IMR-90 (cell line): ENCODE results near the gene GPRIN3. TPM values are rescaled to one million over a fixed set of nuclear protein-coding genes. Genes with fewer than 3 reads are reported as not detected.

Experiments used
- ATAC-seq: fragments of 200-7000 bp; cut with Tn5 transposase; 2 replicates; pipeline ENCODE4 v1.9.1; 2020; ENCODE audit warnings: low read depth, mild to moderate bottlenecking, moderate library complexity
- BruUV-seq: library from RNA; stranded (reverse); fragments of 400-500 nt; replicated peaks from 2 replicates; lab custom pipeline; 2021; lab: Mats Ljungman, UMichigan
- CTCF ChIA-PET: fragments of 300-600 bp; formaldehyde crosslinking; extraction: SDS; loops from one replicate; lab custom pipeline; 2021; ENCODE audit warnings: antibody characterized with exemption; lab: Yijun Ruan, JAX
- POLR2A ChIA-PET: fragments of 300-600 bp; sonication (Branson Sonifier 250); formaldehyde crosslinking; loops from one replicate; lab custom pipeline; 2022; ENCODE audit warnings: antibody characterized with exemption; ENCODE audit not compliant: unreplicated experiment; lab: Charles Lee
- DNase-seq: peaks from one replicate; pipeline ENCODE4 v3.0.0; 2013
- H2AFZ ChIP-seq: replicated peaks from 2 replicates; pipeline ENCODE3; 2013; ENCODE audit warnings: low read length, mild to moderate bottlenecking; ENCODE audit not compliant: poor library complexity
- H2AK5ac ChIP-seq: 2 replicates; pipeline ENCODE4 v1.6.1; 2013; ENCODE audit warnings: low read depth, low read length, inconsistent platforms
- H2AK9ac ChIP-seq: replicated peaks from 2 replicates; pipeline ENCODE3; 2013; ENCODE audit warnings: mild to moderate bottlenecking, low read depth, low read length, moderate library complexity; ENCODE audit not compliant: poor library complexity
- H2BK120ac ChIP-seq: 2 replicates; pipeline ENCODE4 v1.6.1; 2013; ENCODE audit warnings: low read depth, low read length, inconsistent platforms
- H2BK15ac ChIP-seq: 3 replicates; pipeline ENCODE4 v1.6.1; 2013; ENCODE audit warnings: low read depth, low read length, inconsistent platforms
- H2BK20ac ChIP-seq: 2 replicates; pipeline ENCODE4 v1.6.1; 2013; ENCODE audit warnings: low read depth, mild to moderate bottlenecking, inconsistent platforms, low read length, moderate library complexity
- H2BK5ac ChIP-seq: 2 replicates; pipeline ENCODE4 v1.6.1; 2013; ENCODE audit warnings: mild to moderate bottlenecking, low read depth, low read length, inconsistent platforms; ENCODE audit not compliant: poor library complexity, severe bottlenecking
- H3K14ac ChIP-seq: replicated peaks from 2 replicates; pipeline ENCODE4 v1.6.1; 2013; ENCODE audit warnings: low read depth, low read length, inconsistent platforms
- H3K18ac ChIP-seq: 2 replicates; pipeline ENCODE4 v1.6.1; 2013; ENCODE audit warnings: low read depth, low read length, control low read depth
- H3K23ac ChIP-seq: 2 replicates; pipeline ENCODE4 v1.6.1; 2013; ENCODE audit warnings: low read depth, low read length, inconsistent platforms
- H3K27ac ChIP-seq: 2 replicates; pipeline ENCODE4 v1.5.1; 2013; ENCODE audit warnings: mild to moderate bottlenecking, control low read depth, low read length; ENCODE audit not compliant: insufficient read depth
- H3K27me3 ChIP-seq: 2 replicates; pipeline ENCODE4 v1.6.1; 2013; ENCODE audit warnings: low read length; ENCODE audit not compliant: control insufficient read depth, insufficient read depth
- H3K36me3 ChIP-seq: 2 replicates; pipeline ENCODE4 v1.6.1; 2013; ENCODE audit warnings: low read length, mixed read lengths; ENCODE audit not compliant: control insufficient read depth, insufficient read depth
- H3K4ac ChIP-seq: 2 replicates; pipeline ENCODE4 v1.6.1; 2013; ENCODE audit warnings: low read depth, low read length, inconsistent platforms
- H3K4me1 ChIP-seq: 2 replicates; pipeline ENCODE4 v1.6.1; 2013; ENCODE audit warnings: low read length, mixed read lengths; ENCODE audit not compliant: control insufficient read depth, insufficient read depth
- H3K4me2 ChIP-seq: 2 replicates; pipeline ENCODE4 v1.6.1; 2013; ENCODE audit warnings: low read depth, mild to moderate bottlenecking, control low read depth, low read length, moderate library complexity
- H3K4me3 ChIP-seq: 2 replicates; pipeline ENCODE4 v1.5.1; 2013; ENCODE audit warnings: low read depth, mild to moderate bottlenecking, control low read depth, low read length, moderate library complexity; ENCODE audit not compliant: insufficient read depth
- H3K56ac ChIP-seq: 2 replicates; pipeline ENCODE4 v1.6.1; 2013; ENCODE audit warnings: low read length, inconsistent platforms; ENCODE audit not compliant: insufficient read depth; ENCODE audit errors: extremely low read depth
- H3K79me1 ChIP-seq, 2 experiments: 2 replicates each; pipeline ENCODE4 v1.6.1; 2013; ENCODE audit warnings: low read length in 2 of 2, inconsistent platforms in 1 of 2, low read depth in 1 of 2
- H3K9ac ChIP-seq: 2 replicates; pipeline ENCODE4 v1.6.1; 2013; ENCODE audit warnings: low read depth, low read length, control low read depth
- H3K9me1 ChIP-seq: 2 replicates; pipeline ENCODE4 v1.6.1; 2013; ENCODE audit warnings: low read length, inconsistent platforms; ENCODE audit not compliant: insufficient read depth
- H3K9me3 ChIP-seq: 2 replicates; pipeline ENCODE4 v1.6.1; 2013; ENCODE audit warnings: low read length; ENCODE audit not compliant: control insufficient read depth, insufficient read depth
- H4K20me1 ChIP-seq: 2 replicates; pipeline ENCODE4 v1.6.1; 2013; ENCODE audit warnings: low read length, inconsistent platforms; ENCODE audit not compliant: insufficient read depth
- H4K5ac ChIP-seq: 2 replicates; pipeline ENCODE4 v1.6.1; 2013; ENCODE audit warnings: mild to moderate bottlenecking, low read depth, low read length, control low read depth
- H4K8ac ChIP-seq, 2 experiments: 2 replicates each; pipeline ENCODE4 v1.6.1; 2013; ENCODE audit warnings: low read depth in 2 of 2, low read length in 2 of 2, control low read depth in 1 of 2, inconsistent platforms in 1 of 2
- H4K91ac ChIP-seq: 2 replicates; pipeline ENCODE4 v1.6.1; 2013; ENCODE audit warnings: low read depth, low read length, inconsistent platforms; ENCODE audit not compliant: insufficient read depth
- BHLHE40 ChIP-seq: fragments of 150-350 bp; IDR thresholded peaks from 2 replicates; pipeline ENCODE4 v1.6.1; 2016; ENCODE audit warnings: mild to moderate bottlenecking, low read depth, low read length
- CEBPB ChIP-seq: IDR thresholded peaks from 2 replicates; pipeline ENCODE4 v1.6.1; 2012; ENCODE audit warnings: low read depth, low read length, improper control_type of control experiment
- CHD1 ChIP-seq: IDR thresholded peaks from 2 replicates; pipeline ENCODE4 v1.6.1; 2012; ENCODE audit warnings: low read depth, low read length, improper control_type of control experiment
- CTCF ChIP-seq: conservative IDR thresholded peaks from 2 replicates; pipeline ENCODE4 v1.5.1; 2012; ENCODE audit warnings: mild to moderate bottlenecking, low read depth, low read length, improper control_type of control experiment
- FOS ChIP-seq: fragments of 150-350 bp; IDR thresholded peaks from 2 replicates; pipeline ENCODE4 v1.6.1; 2016; ENCODE audit warnings: low read depth, low read length
- MAFK ChIP-seq: IDR thresholded peaks from 2 replicates; pipeline ENCODE4 v1.6.1; 2012; ENCODE audit warnings: low read depth, low read length, improper control_type of control experiment
- MAZ ChIP-seq: IDR thresholded peaks from 2 replicates; pipeline ENCODE4 v1.6.1; 2012; ENCODE audit warnings: low read depth, mild to moderate bottlenecking, low read length, improper control_type of control experiment, moderate library complexity, borderline replicate concordance
- MXI1 ChIP-seq: IDR thresholded peaks from 2 replicates; pipeline ENCODE4 v1.6.1; 2012; ENCODE audit warnings: low read depth, mild to moderate bottlenecking, low read length, moderate library complexity, borderline replicate concordance
- NFE2L2 ChIP-seq: fragments of 150-350 bp; IDR thresholded peaks from 2 replicates; pipeline ENCODE4 v1.6.1; 2016; ENCODE audit warnings: low read depth, mild to moderate bottlenecking, low read length
- POLR2A ChIP-seq: IDR thresholded peaks from 2 replicates; pipeline ENCODE4 v1.6.1; 2012; ENCODE audit warnings: mild to moderate bottlenecking, low read depth, low read length
- RFX5 ChIP-seq: IDR thresholded peaks from 2 replicates; pipeline ENCODE4 v1.8.0; 2012; ENCODE audit warnings: low read depth, mild to moderate bottlenecking, low read length, moderate library complexity
- SMC3 ChIP-seq: fragments of 150-350 bp; IDR thresholded peaks from 2 replicates; pipeline ENCODE4 v1.6.1; 2016; ENCODE audit warnings: low read depth, mild to moderate bottlenecking, antibody characterized with exemption, low read length, moderate library complexity
- WGBS, 2 experiments: methylation state at CpG; one replicate each; pipeline versions ENCODE4 v1.1.5 to v1.1.7; 2013; ENCODE audit warnings: missing lambda C conversion rate in 2 of 2; ENCODE audit not compliant: insufficient read length in 1 of 2; ENCODE audit errors: extremely low coverage in 2 of 2; 5-methylcytosine and 5-hydroxymethylcytosine counted together
- dilution Hi-C: fragments of 300-500 bp; cut with HindIII; formaldehyde crosslinking; loops from one replicate; pipeline ENCODE4 v1.14.3; 2018; ENCODE audit warnings: low sequenced_read_pairs; ENCODE audit not compliant: unreplicated experiment
- in situ Hi-C: fragments of 300-500 bp; cut with MboI; formaldehyde crosslinking; loops from 3 replicates; pipeline ENCODE4 v1.14.3; 2019; ENCODE audit warnings: low sequenced_read_pairs, inconsistent platforms, mixed read lengths
- intact Hi-C: fragments of 100-400 bp; cut with micrococcal nuclease; formaldehyde crosslinking; loops from 2 replicates; pipeline ENCODE4 v1.10.0; 2022
- polyA plus RNA-seq, 3 experiments: library from polyadenylated mRNA; depleted of rRNA; stranded (reverse); fragments of >200 nt; gene quantifications; 2 replicates each; pipeline ENCODE4 v1.2.3, GENCODE V29; 2012; ENCODE audit warnings: low replicate concordance in 1 of 3
- total RNA-seq: library from RNA; depleted of rRNA; stranded (reverse); fragments of >200 nt; gene quantifications from 2 replicates; pipeline ENCODE4 v1.2.3, GENCODE V29; 2012

Gene GPRIN3
- total and polyA plus RNA-seq, 2 of the 4 experiments (the other 2 are of a cell fraction): under 0.01 TPM; not detected in 1

GRCh38 chr4:89284828-89285227 is 22.8 kb downstream of the GPRIN3 start:
- Histone ChIP-seq H3K14ac (no peak overlapping the region), H4K8ac (no peak overlapping the region), H2BK5ac (no peak overlapping the region), H3K27me3 (peaks cover 2% of the 10 kb centered on the region; the same call in 1 of the 2 replicates), H3K18ac (no peak overlapping the region), H3K9me1 (no peaks in the 10 kb centered on the region), H4K5ac (no peak overlapping the region), H3K4me2 (no peak overlapping the region), H3K4me1 (no peaks in the 10 kb centered on the region), H4K20me1 (no peaks in the 10 kb centered on the region), H3K4me3 (no peak overlapping the region), H3K23ac (no peak overlapping the region), H2AK5ac (no peak overlapping the region), H3K36me3 (no peaks in the 10 kb centered on the region), H3K4ac (no peak overlapping the region), H4K91ac (no peak overlapping the region), H3K79me1 (no peaks in the 10 kb centered on the region), H2AK9ac (no peak overlapping the region), H2BK20ac (no peak overlapping the region), H3K9me3 (no peaks in the 10 kb centered on the region), H2AFZ (no peak overlapping the region), H2BK120ac (no peak overlapping the region), H3K27ac (no peak overlapping the region), H3K56ac (no peak overlapping the region), H3K9ac (no peak overlapping the region), H2BK15ac (no peak overlapping the region)
- dilution Hi-C loops (no loop called here), intact Hi-C loops (no loop called here), in situ Hi-C loops (no loop called here)
- no peak for TF ChIP-seq NFE2L2
- no peak for TF ChIP-seq BHLHE40
- TF ChIP-seq CHD1: no peak
- TF ChIP-seq RFX5: no peak
- TF ChIP-seq MAFK: no peak
- no peak for TF ChIP-seq SMC3
- TF ChIP-seq POLR2A: no peak
- TF ChIP-seq CTCF: no peak
- no peak for TF ChIP-seq CEBPB
- no peak for TF ChIP-seq FOS
- TF ChIP-seq MXI1: no peak
- TF ChIP-seq MAZ: no peak
- no TSS peak for BruUV-seq
- POLR2A ChIA-PET: no interaction called here
- whole genome bisulfite sequencing, 2 experiments: no CpG with 5 or more reads among the region's 3 CpGs
- CTCF ChIA-PET: no interaction called here
- ATAC-seq: no peak
- no peak for DNase-seq
